ENCODE results near the gene HEG1. TPM values are rescaled to one million over a fixed set of nuclear protein-coding genes. Genes with fewer than 3 reads are reported as not detected.

HEG1 gene
- polyA plus RNA-seq, 3 donors, result 22.3 to 29.7 (median 27.9) TPM

- no peak for DNase-seq
Observed at GRCh38 chr3:125022206-125022605, 33.6 kb downstream of the HEG1 start.

GRCh38 chr3:125019271-125019670, 36.5 kb downstream of the HEG1 start:
- DNase-seq, result no peak

- no peak for DNase-seq
Observed at GRCh38 chr3:125017406-125017805, 38.4 kb downstream of the HEG1 start.

- DNase-seq, result no peak
Observed at GRCh38 chr3:125014570-125015179, 41.1 kb downstream of the HEG1 start.

- DNase-seq, result no peak
Observed at GRCh38 chr3:125013095-125013494, 42.7 kb downstream of the HEG1 start.

GRCh38 chr3:125011941-125012340, 43.9 kb downstream of the HEG1 start:
- no peak for DNase-seq

- no peak for DNase-seq
Observed at GRCh38 chr3:125010393-125010792, 45.4 kb downstream of the HEG1 start.

- DNase-seq, result no peak
Observed at GRCh38 chr3:125008766-125009165, 47.0 kb downstream of the HEG1 start.

GRCh38 chr3:125006291-125006731, 49.5 kb downstream of the HEG1 start:
- peak; percentile 63 for DNase-seq

GRCh38 chr3:125005676-125006075, 50.1 kb downstream of the HEG1 start:
- DNase-seq, result no peak

- DNase-seq, result no peak
Observed at GRCh38 chr3:125005222-125005621, 50.6 kb downstream of the HEG1 start.

GRCh38 chr3:125003859-125004595, 51.8 kb downstream of the HEG1 start:
- DNase-seq, result no peak

- peak; percentile 51 for DNase-seq
Observed at GRCh38 chr3:125003369-125003853, 52.4 kb downstream of the HEG1 start.

GRCh38 chr3:125002414-125003368, 53.1 kb downstream of the HEG1 start:
- DNase-seq, result no peak

- no peak for DNase-seq
Observed at GRCh38 chr3:125001557-125002413, 54.0 kb downstream of the HEG1 start.

GRCh38 chr3:125000661-125001060, 55.1 kb downstream of the HEG1 start:
- DNase-seq, result no peak

- DNase-seq, result no peak
Observed at GRCh38 chr3:124999897-125000435, 55.8 kb downstream of the HEG1 start.

GRCh38 chr3:124999317-124999716, 56.5 kb downstream of the HEG1 start:
- no peak for DNase-seq

GRCh38 chr3:124998247-124998630, 57.6 kb downstream of the HEG1 start:
- DNase-seq, result no peak

GRCh38 chr3:124997303-124998246, 58.2 kb downstream of the HEG1 start:
- no peak for DNase-seq

Data from renal pelvis (tissue), 4 donors.